H1 (cell line): Measurements from ENCODE around the gene RPTOR. TPM values are rescaled to one million over a fixed set of nuclear protein-coding genes. Genes with fewer than 3 reads are reported as not detected.

Experiments
- CTCF ChIA-PET: fragments of 300-600 bp; sonication (Branson Sonifier 250); formaldehyde crosslinking; loops from one replicate; lab custom pipeline; 2021; ENCODE audit not compliant: partially characterized antibody; lab: Charles Lee
- POLR2A ChIA-PET: fragments of 300-600 bp; sonication (Branson Sonifier 250); formaldehyde crosslinking; loops from one replicate; lab custom pipeline; 2021; ENCODE audit warnings: inconsistent platforms; ENCODE audit not compliant: partially characterized antibody; lab: Charles Lee
- DNase-seq, 2 experiments: peaks; one replicate each; pipeline versions ENCODE4 v3.0.0 to v3.0.0-alpha.2; 2010 to 2022; ENCODE audit warnings: low spot score in 2 of 2, low read depth in 1 of 2, mixed read lengths in 1 of 2
- FAIRE-seq: peaks from 2 replicates; lab custom pipeline; 2011; peaks lifted over from hg19 to GRCh38; lab: Jason Lieb, UNC
- H2AFZ ChIP-seq: 2 replicates; pipeline ENCODE4 v1.8.1; 2012; ENCODE audit warnings: low read length, inconsistent platforms
- H2AK5ac ChIP-seq: 2 replicates; pipeline ENCODE4 v1.6.1; 2013; ENCODE audit warnings: low read depth, low read length
- H2BK120ac ChIP-seq: replicated peaks from 2 replicates; pipeline ENCODE3; 2013; ENCODE audit warnings: low read depth, low read length, inconsistent platforms
- H2BK12ac ChIP-seq: 2 replicates; pipeline ENCODE4 v1.6.1; 2013; ENCODE audit warnings: low read depth, low read length
- H2BK15ac ChIP-seq: 2 replicates; pipeline ENCODE4 v1.6.1; 2013; ENCODE audit warnings: low read length
- H2BK20ac ChIP-seq: 2 replicates; pipeline ENCODE4 v1.6.1; 2013; ENCODE audit warnings: low read length
- H2BK5ac ChIP-seq: 2 replicates; pipeline ENCODE4 v1.6.1; 2013; ENCODE audit warnings: low read depth, low read length
- H3K14ac ChIP-seq: 2 replicates; pipeline ENCODE4 v1.6.1; 2013; ENCODE audit warnings: inconsistent platforms; ENCODE audit not compliant: insufficient read length
- H3K18ac ChIP-seq: 2 replicates; pipeline ENCODE4 v1.6.1; 2013; ENCODE audit warnings: low read length; ENCODE audit errors: extremely low read depth
- H3K23ac ChIP-seq: 2 replicates; pipeline ENCODE4 v1.6.1; 2013; ENCODE audit warnings: inconsistent platforms; ENCODE audit not compliant: insufficient read length
- H3K23me2 ChIP-seq: 2 replicates; pipeline ENCODE4 v1.6.1; 2013; ENCODE audit warnings: low read depth, low read length
- H3K27ac ChIP-seq: 2 replicates; pipeline ENCODE4 v1.6.1; 2011; ENCODE audit warnings: low read depth, low read length, inconsistent platforms
- H3K27me3 ChIP-seq, 4 experiments: replicated peaks in 1 of 4; 1 replicate in 1 of 4; 2 replicates in 3 of 4; pipeline versions ENCODE4 v1.6.1 to v1.8.1; 2011 to 2013; ENCODE audit warnings: low read length in 3 of 4, mild to moderate bottlenecking in 3 of 4, inconsistent platforms in 2 of 4, mixed read lengths in 2 of 4, moderate library complexity in 1 of 4; ENCODE audit not compliant: control insufficient read depth in 3 of 4, insufficient read depth in 3 of 4; ENCODE audit errors: extremely low read depth in 1 of 4
- H3K36me3 ChIP-seq, 4 experiments: 2 replicates each; pipeline versions ENCODE4 v1.6.1 to v1.8.1; 2011 to 2013; ENCODE audit warnings: mild to moderate bottlenecking in 4 of 4, low read length in 3 of 4, moderate library complexity in 2 of 4, control low read depth in 1 of 4, inconsistent platforms in 1 of 4; ENCODE audit not compliant: insufficient read depth in 4 of 4, control insufficient read depth in 2 of 4
- H3K4ac ChIP-seq: replicated peaks from 2 replicates; pipeline ENCODE3; 2013; ENCODE audit warnings: low read length, low read depth, mixed read lengths, inconsistent platforms; ENCODE audit not compliant: insufficient read length
- H3K4me1 ChIP-seq, 4 experiments: replicated peaks in 1 of 4; 1 replicate in 1 of 4; 2 replicates in 3 of 4; pipeline versions ENCODE4 v1.6.1 to v1.8.1; 2011 to 2013; ENCODE audit warnings: low read length in 3 of 4, inconsistent platforms in 2 of 4, mixed read lengths in 1 of 4; ENCODE audit not compliant: insufficient read depth in 4 of 4, control insufficient read depth in 3 of 4
- H3K4me2 ChIP-seq, 2 experiments: 2 replicates each; pipeline versions ENCODE4 v1.6.1 to v1.8.1; 2011 to 2013; ENCODE audit warnings: low read depth in 2 of 2, low read length in 2 of 2, control low read depth in 1 of 2, inconsistent platforms in 1 of 2, mild to moderate bottlenecking in 1 of 2; ENCODE audit not compliant: insufficient read depth in 1 of 2
- H3K4me3 ChIP-seq, 4 experiments: fragments of 200-600, 300-600 bp in 1 of 4; sonication (generic), shearing (Covaris generic), sonication (Bioruptor Twin) in 1 of 4; 2 replicates each; pipeline versions ENCODE4 v1.5.1 to v1.8.1; 2011 to 2016; ENCODE audit warnings: low read length in 4 of 4, low read depth in 3 of 4, control low read depth in 2 of 4, inconsistent platforms in 2 of 4, mild to moderate bottlenecking in 2 of 4, mixed read lengths in 1 of 4, moderate library complexity in 1 of 4; ENCODE audit not compliant: insufficient read depth in 2 of 4; ENCODE audit errors: extremely low read depth in 1 of 4
- H3K56ac ChIP-seq: replicated peaks from 2 replicates; pipeline ENCODE3; 2013; ENCODE audit warnings: low read depth, mild to moderate bottlenecking, mixed read lengths, low read length, inconsistent platforms; ENCODE audit not compliant: insufficient read length
- H3K79me1 ChIP-seq: 2 replicates; pipeline ENCODE4 v1.6.1; 2013; ENCODE audit warnings: low read depth, low read length, control low read depth
- H3K79me2 ChIP-seq, 2 experiments: 2 replicates each; pipeline versions ENCODE4 v1.6.1 to v1.8.1; 2012 to 2013; ENCODE audit warnings: low read length in 2 of 2, mild to moderate bottlenecking in 2 of 2, inconsistent platforms in 1 of 2; ENCODE audit not compliant: insufficient read depth in 2 of 2, control insufficient read depth in 1 of 2
- H3K9ac ChIP-seq, 4 experiments: replicated peaks in 1 of 4; 1 replicate in 1 of 4; 2 replicates in 3 of 4; pipeline versions ENCODE4 v1.6.1 to v1.8.1; 2011 to 2013; ENCODE audit warnings: low read depth in 3 of 4, low read length in 3 of 4, control low read depth in 2 of 4, mild to moderate bottlenecking in 2 of 4, moderate library complexity in 2 of 4, inconsistent platforms in 1 of 4; ENCODE audit errors: extremely low read depth in 1 of 4
- H3K9me3 ChIP-seq, 2 experiments: 2 replicates each; pipeline versions ENCODE4 v1.6.1 to v1.8.1; 2012 to 2013; ENCODE audit warnings: mild to moderate bottlenecking in 2 of 2, moderate library complexity in 2 of 2, control low read depth in 1 of 2, inconsistent platforms in 1 of 2, low read depth in 1 of 2, low read length in 1 of 2, mixed read lengths in 1 of 2; ENCODE audit not compliant: insufficient read depth in 2 of 2
- H4K20me1 ChIP-seq, 2 experiments: replicated peaks in 1 of 2; 2 replicates each; pipeline versions ENCODE3 to v1.8.1; 2011 to 2013; ENCODE audit warnings: inconsistent platforms in 2 of 2, low read length in 2 of 2, mild to moderate bottlenecking in 1 of 2; ENCODE audit not compliant: insufficient read depth in 2 of 2, control insufficient read depth in 1 of 2
- H4K5ac ChIP-seq: 2 replicates; pipeline ENCODE4 v1.6.1; 2013; ENCODE audit warnings: low read length, low read depth, mixed read lengths, inconsistent platforms; ENCODE audit not compliant: insufficient read length
- H4K8ac ChIP-seq: 2 replicates; pipeline ENCODE4 v1.8.0; 2013; ENCODE audit warnings: mild to moderate bottlenecking, moderate library complexity, low read length, inconsistent platforms; ENCODE audit not compliant: insufficient read depth; ENCODE audit errors: extremely low read depth
- H4K91ac ChIP-seq: replicated peaks from 2 replicates; pipeline ENCODE3; 2013; ENCODE audit warnings: low read length, mixed read lengths, inconsistent platforms; ENCODE audit not compliant: insufficient read length
- ASH2L ChIP-seq: fragments of 200-600, 300-600 bp; sonication (generic); IDR thresholded peaks from one replicate; pipeline ENCODE4 v1.7.1; 2017; ENCODE audit warnings: low read length
- CBX8 ChIP-seq: fragments of 300-800, 300-1000 bp; sonication (generic); IDR thresholded peaks from 2 replicates; pipeline ENCODE4 v1.7.1; 2016; ENCODE audit warnings: low read depth, low read length, borderline replicate concordance
- CEBPB ChIP-seq: IDR thresholded peaks from 2 replicates; pipeline ENCODE4 v1.6.1; 2012; ENCODE audit warnings: low read depth, low read length
- E2F6 ChIP-seq: IDR thresholded peaks from 2 replicates; pipeline ENCODE4 v1.6.1; 2012; ENCODE audit warnings: inconsistent platforms
- EZH2 ChIP-seq: fragments of 200-600 bp; sonication (generic); IDR thresholded peaks from 2 replicates; pipeline ENCODE4 v1.7.1; 2012; ENCODE audit warnings: low read depth, mild to moderate bottlenecking, moderate library complexity, low read length, inconsistent platforms; ENCODE audit not compliant: severe bottlenecking
- GABPA ChIP-seq: IDR thresholded peaks from 2 replicates; pipeline ENCODE4 v1.6.1; 2011; ENCODE audit warnings: mild to moderate bottlenecking, low read length, moderate library complexity, borderline replicate concordance; ENCODE audit not compliant: insufficient read depth
- HDAC2 ChIP-seq, 2 experiments: fragments of 300-600 bp in 1 of 2; sonication (generic) in 1 of 2; IDR thresholded peaks; 2 replicates each; pipeline ENCODE4 v1.6.1; 2011 to 2012; ENCODE audit warnings: low read depth in 2 of 2, low read length in 2 of 2, mild to moderate bottlenecking in 2 of 2, moderate library complexity in 2 of 2, borderline replicate concordance in 1 of 2, inconsistent platforms in 1 of 2
- KDM1A ChIP-seq: fragments of 200-600, 300-600 bp; sonication (generic); IDR thresholded peaks from 2 replicates; pipeline ENCODE4 v1.7.1; 2016; ENCODE audit warnings: mild to moderate bottlenecking, low read length, borderline replicate concordance
- KDM5A ChIP-seq: fragments of 200-600 bp; IDR thresholded peaks from 2 replicates; pipeline ENCODE4 v1.7.1; 2012; ENCODE audit warnings: mild to moderate bottlenecking, low read length, inconsistent platforms, mixed read lengths
- POLR2A ChIP-seq, 2 experiments: IDR thresholded peaks; 1 replicate in 1 of 2; 2 replicates in 1 of 2; pipeline ENCODE4 v1.6.1; 2011; ENCODE audit warnings: low read depth in 2 of 2, low read length in 2 of 2, mild to moderate bottlenecking in 2 of 2; ENCODE audit errors: control extremely low read depth in 1 of 2
- SIX5 ChIP-seq: IDR thresholded peaks from 2 replicates; pipeline ENCODE4 v1.6.1; 2011; ENCODE audit warnings: mild to moderate bottlenecking, low read depth, low read length
- SUZ12 ChIP-seq: fragments of 200-600 bp; sonication (generic); IDR thresholded peaks from 2 replicates; pipeline ENCODE4 v1.6.1; 2012; ENCODE audit warnings: mild to moderate bottlenecking, inconsistent platforms, low read length, moderate library complexity, mixed read lengths
- TAF7 ChIP-seq: optimal IDR thresholded peaks from 2 replicates; pipeline ENCODE3; 2011; ENCODE audit warnings: low read depth, mild to moderate bottlenecking, inconsistent platforms, low read length, moderate library complexity, borderline replicate concordance
- TCF12 ChIP-seq: IDR thresholded peaks from 2 replicates; pipeline ENCODE4 v1.6.1; 2011; ENCODE audit warnings: low read depth, mild to moderate bottlenecking, low read length
- WGBS, 2 experiments: shearing (Covaris generic) in 1 of 2; methylation state at CpG; one replicate each; pipeline versions ENCODE4 v1.1.6 to v1.1.7; 2013 to 2015; ENCODE audit warnings: low lambda C conversion rate in 2 of 2, mixed read lengths in 2 of 2, inconsistent platforms in 1 of 2, low coverage in 1 of 2, missing lambda C conversion rate in 1 of 2; ENCODE audit not compliant: insufficient replicate concordance in 2 of 2, insufficient coverage in 1 of 2, insufficient read length in 1 of 2; ENCODE audit errors: extremely low coverage in 1 of 2, missing lambda C conversion rate in 1 of 2; 5-methylcytosine and 5-hydroxymethylcytosine counted together
- polyA plus RNA-seq, 7 experiments: library from polyadenylated mRNA; depleted of rRNA in 3 of 7; stranded (reverse) in 5 of 7; unstranded in 2 of 7; fragments of >200 nt in 5 of 7; fragments of 200-250 nt in 2 of 7; gene quantifications; 1 replicate in 5 of 7; 2 replicates in 1 of 7; 4 replicates in 1 of 7; pipeline versions ENCODE4 v1.2.1 to v1.2.3, GENCODE V29; 2011 to 2013; ENCODE audit warnings: missing spikeins in 2 of 7, mixed read lengths in 2 of 7
- total RNA-seq: library from RNA; stranded (reverse); fragmentation: NEBNext Ultra II Directional; extraction: Animal tissue kit (Norgen Biotek cat#: 25700); gene quantifications from 2 replicates; pipeline ENCODE4 v1.2.1, GENCODE V29; 2021

The RPTOR gene
- total and polyA plus RNA-seq, 2 of the 8 experiments (the other 6 are each of a cell fraction or from before 2014, with no cell fraction given) = 6.9 to 28.7 TPM

GRCh38 chr17:80769516-80769915 lies 224.9 kb downstream of the RPTOR start:
- no peak overlapping the region for H2BK5ac ChIP-seq
- no peaks in the 10 kb centered on the region for H3K79me2 ChIP-seq
- no peaks in the 10 kb centered on the region for H3K23me2 ChIP-seq
- H3K4me1 ChIP-seq = peaks cover 0 to 7% (median 3%) of the 10 kb centered on the region in 4 experiments; a peak in 4 of 7 replicates
- no peaks in the 10 kb centered on the region for H3K9me3 ChIP-seq
- no peak overlapping the region for H2BK15ac ChIP-seq
- no peak overlapping the region for H3K56ac ChIP-seq
- CTCF ChIA-PET = interaction anchor here (1.4 to 2.4 kb wide), 2 partner anchors 16 to 130 kb away, joined by 3 to 7 read pairs; no protein-coding TSS in a partner anchor
- H3K27ac ChIP-seq = no peak overlapping the region
- H3K4me3 ChIP-seq = no peak overlapping the region
- H4K91ac ChIP-seq = no peak overlapping the region
- no peak overlapping the region for H3K4me2 ChIP-seq
- H4K5ac ChIP-seq = no peak overlapping the region
- POLR2A ChIA-PET = no interaction called here
- DNase-seq (no peak), FAIRE-seq (no peak)
- H2BK120ac ChIP-seq = no peak overlapping the region
- H3K4ac ChIP-seq = no peak overlapping the region
- H3K79me1 ChIP-seq = no peaks in the 10 kb centered on the region
- H3K27me3 ChIP-seq = no peaks in the 10 kb centered on the region
- H2BK12ac ChIP-seq = no peak overlapping the region
- H4K20me1 ChIP-seq = no peaks in the 10 kb centered on the region
- H3K14ac ChIP-seq = no peak overlapping the region
- no peak overlapping the region for H3K23ac ChIP-seq
- H3K9ac ChIP-seq = no peak overlapping the region
- H4K8ac ChIP-seq = no peak overlapping the region
- no peak overlapping the region for H2BK20ac ChIP-seq
- H2AFZ ChIP-seq = no peak overlapping the region
- no peaks in the 10 kb centered on the region for H3K36me3 ChIP-seq
- 88% methylated on average over 10 of the region's 10 CpGs; no CpG with 5 or more reads in 1 of the 2 experiments for WGBS, 2 experiments
- no peak overlapping the region for H3K18ac ChIP-seq
- H2AK5ac ChIP-seq = no peak overlapping the region
- TF ChIP-seq KDM1A (no peak), TAF7 (no peak), CBX8 (no peak), SUZ12 (no peak), HDAC2 (IDR thresholded peaks at IDR 0.05; ENCODE audit: borderline replicate concordance in 1 of 2, low read depth in 2 of 2, low read length in 2 of 2) (no peak), EZH2 (no peak), POLR2A (IDR thresholded peaks at IDR 0.05; ENCODE audit: control extremely low read depth in 1 of 2, low read depth in 2 of 2, low read length in 2 of 2) (no peak), GABPA (no peak), TCF12 (no peak), CEBPB (no peak), E2F6 (no peak), SIX5 (no peak), ASH2L (no peak), KDM5A (no peak)
